ENCODE data around the gene INTS6.

INTS6 gene

DNA sequence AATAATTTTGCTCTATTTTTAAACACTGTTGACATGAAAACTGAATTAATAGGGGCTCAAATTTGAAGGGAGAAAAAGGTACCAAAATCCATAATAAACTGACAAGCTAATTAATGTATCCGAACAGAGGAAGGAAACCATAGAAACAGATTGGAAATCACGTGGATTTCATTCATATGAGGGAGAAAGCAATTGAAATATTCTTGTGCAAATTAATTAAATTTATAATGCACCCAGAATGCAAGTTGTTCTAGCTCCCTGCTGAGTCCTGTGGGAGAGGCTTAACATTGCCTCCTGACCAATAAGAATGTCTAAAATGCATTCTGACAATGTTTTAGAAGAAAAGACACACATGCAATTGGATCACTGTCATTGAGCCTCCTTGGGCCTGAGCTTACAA is 131.0 kb downstream of the INTS6 start:
- no peak for DNase-seq

GRCh38 chr13:51318876-51319275 is 134.0 kb downstream of the INTS6 start:
- no peak for DNase-seq

GRCh38 chr13:51318015-51318414 is 134.8 kb downstream of the INTS6 start:
- DNase-seq: no peak

DNA sequence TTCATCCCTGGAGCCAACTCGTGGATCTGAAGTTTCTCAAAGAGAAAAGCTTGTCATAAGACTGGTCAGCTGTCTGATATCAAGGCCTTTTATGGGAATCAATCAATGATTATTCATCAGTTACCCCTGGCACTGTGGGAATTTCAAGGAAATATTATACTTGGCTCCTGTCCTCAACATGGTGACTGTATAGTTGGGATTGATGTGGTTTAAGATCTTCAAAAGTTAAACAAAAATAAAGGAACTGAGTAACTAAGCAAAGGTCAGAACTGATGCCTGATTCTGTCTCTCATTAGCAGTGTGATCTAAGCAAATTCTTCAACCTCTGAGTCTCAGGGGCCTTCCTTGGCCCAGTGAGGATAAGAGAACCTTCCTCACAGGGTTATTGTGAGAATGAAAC is 135.6 kb downstream of the INTS6 start:
- no peak for DNase-seq

GRCh38 chr13:51313619-51314018 is 139.2 kb downstream of the INTS6 start:
- no peak for DNase-seq

GRCh38 chr13:51311957-51312520 is 140.8 kb downstream of the INTS6 start:
- DNase-seq: no peak
